HCT116 (cell line): ENCODE results near the gene EMP1. TPM values are rescaled to one million over a fixed set of nuclear protein-coding genes. Genes with fewer than 3 reads are reported as not detected.

Source experiments
- ATAC-seq: fragments of 200-7000 bp; cut with Tn5 transposase; 2 replicates; pipeline ENCODE4 v1.9.1; 2020; ENCODE audit warnings: mild to moderate bottlenecking, moderate library complexity
- BruUV-seq: library from RNA; stranded (reverse); fragments of 400-500 nt; replicated peaks from 2 replicates; lab custom pipeline; 2021; lab: Mats Ljungman, UMichigan
- CTCF ChIA-PET: fragments of 300-600 bp; sonication (Branson Sonifier 250); formaldehyde crosslinking; loops from one replicate; lab custom pipeline; 2021; ENCODE audit warnings: antibody characterized with exemption; lab: Charles Lee
- POLR2A ChIA-PET: fragments of 300-600, 350-600 bp; sonication (Branson Sonifier 250); formaldehyde crosslinking; loops from one replicate; lab custom pipeline; 2021; ENCODE audit warnings: antibody characterized with exemption; lab: Charles Lee
- RAD21 ChIA-PET, 2 experiments: fragments of 300-600 bp; sonication (Branson Sonifier 250); formaldehyde crosslinking; loops; one replicate each; lab custom pipeline; 2023; ENCODE audit warnings: low total read pairs in 2 of 2; ENCODE audit not compliant: uncharacterized antibody in 2 of 2, unreplicated experiment in 2 of 2, low non-redundant PET in 1 of 2; lab: Charles Lee
- DNase-seq: peaks from one replicate; pipeline ENCODE4 v3.0.0-alpha.2; 2010; ENCODE audit warnings: low read depth, low spot score
- H2AFZ ChIP-seq: fragments of 200-600 bp; shearing (Covaris generic), sonication (generic); 2 replicates; pipeline ENCODE4 v1.6.1; 2017; ENCODE audit warnings: low read depth, mixed run types, mixed read lengths, antibody characterized with exemption, low read length; ENCODE audit not compliant: poor library complexity, severe bottlenecking
- H3K27ac ChIP-seq: 2 replicates; pipeline ENCODE4 v1.5.1; 2012; ENCODE audit warnings: low read depth, low read length
- H3K27me3 ChIP-seq: fragments of 200-600 bp; sonication (generic); 2 replicates; pipeline ENCODE4 v1.6.1; 2016; ENCODE audit warnings: mixed run types, low read length, mixed read lengths; ENCODE audit not compliant: insufficient read depth
- H3K36me3 ChIP-seq, 2 experiments: fragments of 200-500 bp in 1 of 2; fragments of 200-600 bp in 1 of 2; sonication (Bioruptor generic) in 1 of 2; sonication (generic) in 1 of 2; 2 replicates each; pipeline versions ENCODE4 v1.5.1 to v1.6.1; 2014 to 2016; ENCODE audit warnings: low read length in 2 of 2, inconsistent platforms in 1 of 2, mixed read lengths in 1 of 2, mixed run types in 1 of 2; ENCODE audit not compliant: insufficient read depth in 2 of 2, control insufficient read depth in 1 of 2
- H3K4me1 ChIP-seq, 2 experiments: fragments of 200-600 bp in 1 of 2; sonication (generic) in 1 of 2; 2 replicates each; pipeline versions ENCODE4 v1.5.1 to v1.6.1; 2012 to 2017; ENCODE audit warnings: low read length in 2 of 2, inconsistent platforms in 1 of 2, mild to moderate bottlenecking in 1 of 2, mixed read lengths in 1 of 2, mixed run types in 1 of 2, moderate library complexity in 1 of 2; ENCODE audit not compliant: insufficient read depth in 2 of 2, control insufficient read depth in 1 of 2
- H3K4me2 ChIP-seq: fragments of 200-600 bp; sonication (generic); 2 replicates; pipeline ENCODE4 v1.6.1; 2017; ENCODE audit warnings: mixed run types, low read length, mixed read lengths
- H3K4me3 ChIP-seq, 2 experiments: fragments of 200-600 bp in 1 of 2; sonication (generic) in 1 of 2; replicated peaks in 1 of 2; 2 replicates each; pipeline ENCODE4 v1.5.1; 2011 to 2016; ENCODE audit warnings: low read length in 2 of 2, control low read depth in 1 of 2, low read depth in 1 of 2, mild to moderate bottlenecking in 1 of 2, mixed read lengths in 1 of 2, mixed run types in 1 of 2
- H3K79me2 ChIP-seq: fragments of 200-600 bp; sonication (generic); 2 replicates; pipeline ENCODE4 v1.6.1; 2017; ENCODE audit warnings: mild to moderate bottlenecking, mixed run types, low read length, moderate library complexity, mixed read lengths; ENCODE audit not compliant: insufficient read depth
- H3K9ac ChIP-seq: fragments of 200-600 bp; sonication (generic); 2 replicates; pipeline ENCODE4 v1.6.1; 2016; ENCODE audit warnings: low read length, mixed read lengths
- H3K9me2 ChIP-seq: fragments of 200-600 bp; sonication (generic), shearing (Covaris generic); 2 replicates; pipeline ENCODE4 v1.6.1; 2017; ENCODE audit warnings: mixed run types, mild to moderate bottlenecking, moderate library complexity; ENCODE audit not compliant: insufficient read depth
- H3K9me3 ChIP-seq, 2 experiments: fragments of 200-500 bp in 1 of 2; fragments of 200-600 bp in 1 of 2; sonication (Bioruptor generic) in 1 of 2; sonication (generic) in 1 of 2; 2 replicates each; pipeline ENCODE4 v1.6.1; 2014 to 2017; ENCODE audit warnings: low read length in 2 of 2, mixed read lengths in 2 of 2, inconsistent platforms in 1 of 2, low read depth in 1 of 2, mild to moderate bottlenecking in 1 of 2, mixed run types in 1 of 2, moderate library complexity in 1 of 2; ENCODE audit not compliant: control insufficient read depth in 1 of 2, insufficient read depth in 1 of 2
- H4K20me1 ChIP-seq: fragments of 200-600 bp; sonication (generic), shearing (Covaris generic); 2 replicates; pipeline ENCODE4 v1.6.1; 2017; ENCODE audit warnings: mixed run types, mild to moderate bottlenecking, moderate library complexity; ENCODE audit not compliant: insufficient read depth
- CBX3 ChIP-seq: IDR thresholded peaks from 2 replicates; pipeline ENCODE4 v1.6.1; 2012; ENCODE audit warnings: low read depth
- CEBPB ChIP-seq: IDR thresholded peaks from 2 replicates; pipeline ENCODE4 v1.6.1; 2012; ENCODE audit warnings: low read depth
- FOSL1 ChIP-seq: IDR thresholded peaks from 2 replicates; pipeline ENCODE4 v1.6.1; 2012; ENCODE audit warnings: low read depth
- JUND ChIP-seq: IDR thresholded peaks from 2 replicates; pipeline ENCODE4 v1.6.1; 2012
- MAX ChIP-seq: IDR thresholded peaks from 2 replicates; pipeline ENCODE4 v1.6.1; 2012
- POLR2AphosphoS5 ChIP-seq: IDR thresholded peaks from 2 replicates; pipeline ENCODE4 v1.6.1; 2011; ENCODE audit warnings: mild to moderate bottlenecking, low read depth, low read length, moderate library complexity
- RAD21 ChIP-seq: IDR thresholded peaks from 2 replicates; pipeline ENCODE4 v1.6.1; 2012; ENCODE audit warnings: low read depth, mild to moderate bottlenecking
- REST ChIP-seq: IDR thresholded peaks from 2 replicates; pipeline ENCODE4 v1.6.1; 2012; ENCODE audit warnings: low read depth
- TCF7L2 ChIP-seq: IDR thresholded peaks from 2 replicates; pipeline ENCODE4 v1.7.0; 2011; ENCODE audit warnings: borderline replicate concordance, inconsistent platforms; ENCODE audit not compliant: insufficient read depth, insufficient read length; ENCODE audit errors: extremely low read depth
- YY1 ChIP-seq: IDR thresholded peaks from 2 replicates; pipeline ENCODE4 v1.6.1; 2011; ENCODE audit warnings: low read length, low read depth, moderate library complexity, mild to moderate bottlenecking; ENCODE audit not compliant: insufficient replicate concordance; ENCODE audit errors: extremely low read depth
- ZBTB33 ChIP-seq: IDR thresholded peaks from 2 replicates; pipeline ENCODE4 v1.6.1; 2011; ENCODE audit warnings: mild to moderate bottlenecking, low read length, moderate library complexity; ENCODE audit not compliant: insufficient replicate concordance; ENCODE audit errors: extremely low read depth
- intact Hi-C: fragments of 100-400 bp; cut with micrococcal nuclease; formaldehyde crosslinking; loops from 2 replicates; pipeline ENCODE4 v1.10.0; 2022
- total RNA-seq: library from RNA; stranded (reverse); gene quantifications from one replicate; pipeline ENCODE4 v1.2.1, GENCODE V29; 2021; ENCODE audit not compliant: unreplicated experiment

EMP1 gene
- total RNA-seq, 1 experiment from 2014 or later = 110 TPM

GRCh38 chr12:13223179-13223804, 26.8 kb downstream of the EMP1 start:
- Histone ChIP-seq H4K20me1 (no peaks in the 10 kb centered on the region), H3K27me3 (no peaks in the 10 kb centered on the region), H3K4me1 (peaks cover 6 to 10% of the 10 kb centered on the region in 2 experiments; a peak in 3 of 4 replicates), H3K4me2 (no peak overlapping the region), H3K36me3 (peaks cover 0 to 10% of the 10 kb centered on the region in 2 experiments; a peak in 1 of 4 replicates), H3K4me3 (no peak overlapping the region), H2AFZ (no peak overlapping the region), H3K9me2 (no peaks in the 10 kb centered on the region), H3K9ac (no peak overlapping the region), H3K9me3 (no peaks in the 10 kb centered on the region), H3K27ac (no peak overlapping the region), H3K79me2 (no peaks in the 10 kb centered on the region)
- intact Hi-C loops = no loop called here
- ChIA-PET CTCF (interaction anchor here (2.6 kb wide), 1 partner anchor 11 kb away, joined by 8 read pairs; no protein-coding TSS in a partner anchor), POLR2A (no interaction called here), RAD21 (interaction anchor here in 1 of 2 experiments (1.0 kb wide), 1 partner anchor 11 kb away, joined by 3 read pairs; no protein-coding TSS in a partner anchor)
- ATAC-seq (no peak), DNase-seq (no peak)
- BruUV-seq = no TSS peak
- TF ChIP-seq TCF7L2 (no peak), POLR2AphosphoS5 (no peak), FOSL1 (no peak), JUND (no peak)

- DNase-seq (no peak), ATAC-seq (no peak)
- Histone ChIP-seq H3K9me2 (no peaks in the 10 kb centered on the region), H2AFZ (no peak overlapping the region), H3K9me3 (no peaks in the 10 kb centered on the region), H3K27ac (no peak overlapping the region), H3K27me3 (no peaks in the 10 kb centered on the region), H3K9ac (no peak overlapping the region), H3K79me2 (no peaks in the 10 kb centered on the region), H3K4me3 (no peak overlapping the region), H3K4me2 (no peak overlapping the region), H4K20me1 (no peaks in the 10 kb centered on the region), H3K36me3 (peaks cover 0 to 3% of the 10 kb centered on the region in 2 experiments; a peak in 1 of 4 replicates), H3K4me1 (peaks cover 6 to 10% of the 10 kb centered on the region in 2 experiments; a peak in 3 of 4 replicates)
- no TSS peak for BruUV-seq
- ChIA-PET POLR2A (no interaction called here), CTCF (interaction anchor here (0.6 to 2.6 kb wide), 3 partner anchors 10 to 248 kb away, joined by 3 to 8 read pairs (median 3); no protein-coding TSS in a partner anchor), RAD21 (interaction anchor here in 1 of 2 experiments (1.0 kb wide), 1 partner anchor 12 kb away, joined by 3 read pairs; no protein-coding TSS in a partner anchor)
- intact Hi-C loops = no loop called here
- TF ChIP-seq YY1 = no peak
- TF ChIP-seq CBX3 = no peak
- TF ChIP-seq REST = no peak
- TF ChIP-seq CEBPB = no peak
- TF ChIP-seq RAD21 = no peak
- TF ChIP-seq ZBTB33 = no peak
- TF ChIP-seq MAX = no peak
Observed at GRCh38 chr12:13223941-13224340, 27.4 kb downstream of the EMP1 start.
